Measurements from ENCODE around the gene PYGO1.

GRCh38 chr15:55527150-55527549 lies 61.0 kb downstream of the PYGO1 start:
- TF ChIP-seq CTCF (IDR thresholded peaks at IDR 0.05) (no peak), EZH2 (IDR thresholded peaks at IDR 0.05) (no peak), EZH2phosphoT487 (IDR thresholded peaks at IDR 0.05) (no peak)

Measured in neural progenitor cell (in vitro differentiated cells).